Activated CD8-positive, alpha-beta T cell treated with anti-CD3 and anti-CD28 coated beads for 36 hours (primary cell): ENCODE data around the gene RAET1L. TPM values are rescaled to one million over a fixed set of nuclear protein-coding genes. Genes with fewer than 3 reads are reported as not detected.
A peak's percentile ranks its signal among the peaks of the same experiment; 100 is the strongest.

Experiments
- ATAC-seq: fragments of 200-7000 bp; cut with Tn5 transposase; one replicate; pipeline ENCODE4 v1.10.0; 2021; ENCODE audit warnings: mild to moderate bottlenecking, moderate library complexity
- CTCF ChIA-PET: fragments of 350-600 bp; sonication (Branson Sonifier 250); formaldehyde crosslinking; loops from one replicate; lab custom pipeline; 2021; ENCODE audit warnings: antibody characterized with exemption; lab: Charles Lee
- POLR2A ChIA-PET: fragments of 350-600 bp; sonication (Branson Sonifier 250); formaldehyde crosslinking; loops from one replicate; lab custom pipeline; 2021; ENCODE audit warnings: antibody characterized with exemption; lab: Charles Lee
- DNase-seq: peaks from one replicate; pipeline ENCODE4 v3.0.0-alpha.2; 2020
- H3K27ac Mint-ChIP-seq: one replicate; pipeline ENCODE4 v1.8.0; 2021; ENCODE audit warnings: mild to moderate bottlenecking, mixed read lengths
- H3K27me3 Mint-ChIP-seq: one replicate; pipeline ENCODE4 v1.8.0; 2021; ENCODE audit warnings: mixed read lengths
- H3K36me3 Mint-ChIP-seq: one replicate; pipeline ENCODE4 v1.8.0; 2021; ENCODE audit warnings: low read depth, mixed read lengths
- H3K4me1 Mint-ChIP-seq: one replicate; pipeline ENCODE4 v1.8.0; 2021; ENCODE audit warnings: low read depth, mixed read lengths
- H3K4me3 Mint-ChIP-seq: one replicate; pipeline ENCODE4 v1.8.0; 2021; ENCODE audit warnings: mild to moderate bottlenecking, moderate library complexity, mixed read lengths
- H3K9me3 Mint-ChIP-seq: one replicate; pipeline ENCODE4 v1.8.0; 2021; ENCODE audit warnings: mixed read lengths
- intact Hi-C: fragments of 100-400 bp; cut with micrococcal nuclease; formaldehyde crosslinking; loops from one replicate; pipeline ENCODE4 v1.10.0; 2022
- total RNA-seq, 2 experiments: library from RNA; stranded (reverse); gene quantifications; one replicate each; pipeline ENCODE4 v1.2.3, GENCODE V29; 2021
- TF ChIP-seq, protein P1 (sequence below): fragments of 200-600 bp; IDR thresholded peaks from one replicate; pipeline ENCODE4 v1.8.0; 2022; ENCODE audit warnings: antibody characterized with exemption, mild to moderate bottlenecking

The RAET1L gene
- total RNA-seq, 2 experiments from 2014 or later: not detected

GRCh38 chr6:150032598-150032997 is 7.3 kb upstream of the RAET1L start:
- intact Hi-C loops: no loop called here
- POLR2A ChIA-PET: no interaction called here
- Mint-ChIP-seq H3K27ac (no peak overlapping the region), H3K4me1 (peaks cover 27% of the 10 kb centered on the region), H3K36me3 (no peaks in the 10 kb centered on the region), H3K27me3 (peaks cover 33% of the 10 kb centered on the region), H3K4me3 (no peak overlapping the region), H3K9me3 (no peaks in the 10 kb centered on the region)
- TF ChIP-seq, protein P1, sequence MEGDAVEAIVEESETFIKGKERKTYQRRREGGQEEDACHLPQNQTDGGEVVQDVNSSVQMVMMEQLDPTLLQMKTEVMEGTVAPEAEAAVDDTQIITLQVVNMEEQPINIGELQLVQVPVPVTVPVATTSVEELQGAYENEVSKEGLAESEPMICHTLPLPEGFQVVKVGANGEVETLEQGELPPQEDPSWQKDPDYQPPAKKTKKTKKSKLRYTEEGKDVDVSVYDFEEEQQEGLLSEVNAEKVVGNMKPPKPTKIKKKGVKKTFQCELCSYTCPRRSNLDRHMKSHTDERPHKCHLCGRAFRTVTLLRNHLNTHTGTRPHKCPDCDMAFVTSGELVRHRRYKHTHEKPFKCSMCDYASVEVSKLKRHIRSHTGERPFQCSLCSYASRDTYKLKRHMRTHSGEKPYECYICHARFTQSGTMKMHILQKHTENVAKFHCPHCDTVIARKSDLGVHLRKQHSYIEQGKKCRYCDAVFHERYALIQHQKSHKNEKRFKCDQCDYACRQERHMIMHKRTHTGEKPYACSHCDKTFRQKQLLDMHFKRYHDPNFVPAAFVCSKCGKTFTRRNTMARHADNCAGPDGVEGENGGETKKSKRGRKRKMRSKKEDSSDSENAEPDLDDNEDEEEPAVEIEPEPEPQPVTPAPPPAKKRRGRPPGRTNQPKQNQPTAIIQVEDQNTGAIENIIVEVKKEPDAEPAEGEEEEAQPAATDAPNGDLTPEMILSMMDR: no peak
- ATAC-seq (no peak), DNase-seq (no peak)
- CTCF ChIA-PET: interaction anchor here (1.7 kb wide), 1 partner anchor 15 kb away, joined by 4 read pairs; no protein-coding TSS in a partner anchor

DNA sequence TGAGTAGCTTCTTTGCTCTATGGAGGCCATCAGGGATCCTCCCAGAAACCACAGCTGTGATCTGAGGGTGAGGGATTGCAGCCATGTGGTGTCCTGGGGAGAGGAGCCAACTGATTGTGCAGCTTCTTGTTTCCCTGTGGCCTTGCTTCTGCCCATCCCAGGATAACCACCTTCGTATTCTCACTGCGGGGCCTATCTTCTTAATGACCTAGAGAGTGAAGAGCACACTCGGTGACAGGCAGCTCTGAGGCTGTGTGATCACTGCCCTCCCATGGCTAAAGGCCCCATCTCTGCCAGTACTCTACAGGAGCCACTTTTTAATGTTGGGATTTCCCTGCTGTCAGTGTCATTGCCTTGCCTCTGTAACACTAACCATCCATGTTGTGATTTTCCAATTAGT is 5.3 kb upstream of the RAET1L start:
- H3K4me1 Mint-ChIP-seq: peaks cover 20% of the 10 kb centered on the region
- H3K9me3 Mint-ChIP-seq: no peaks in the 10 kb centered on the region
- no peak overlapping the region for H3K4me3 Mint-ChIP-seq
- DNase-seq: no peak
- ATAC-seq: no peak
- no peaks in the 10 kb centered on the region for H3K36me3 Mint-ChIP-seq
- no peak overlapping the region for H3K27ac Mint-ChIP-seq
- peaks cover 26% of the 10 kb centered on the region for H3K27me3 Mint-ChIP-seq
- ChIA-PET POLR2A (no interaction called here), CTCF (interaction anchor here (1.5 kb wide), 1 partner anchor 14 kb away, joined by 6 read pairs; no protein-coding TSS in a partner anchor)
- intact Hi-C loops: no loop called here
- TF ChIP-seq, protein P1: no peak

- POLR2A ChIA-PET: interaction anchor here (0.6 kb wide), 1 partner anchor 296 kb away, joined by 3 read pairs; no protein-coding TSS in a partner anchor
- H3K27ac Mint-ChIP-seq: no peak overlapping the region
- DNase-seq (no peak), ATAC-seq (peak; percentile 53)
- H3K36me3 Mint-ChIP-seq: no peaks in the 10 kb centered on the region
- no peak overlapping the region for H3K4me3 Mint-ChIP-seq
- H3K4me1 Mint-ChIP-seq: peaks cover 25% of the 10 kb centered on the region
- no peaks in the 10 kb centered on the region for H3K9me3 Mint-ChIP-seq
- peaks cover 29% of the 10 kb centered on the region for H3K27me3 Mint-ChIP-seq
- CTCF ChIA-PET: interaction anchor here (1.5 kb wide), 1 partner anchor 13 kb away, joined by 6 read pairs; no protein-coding TSS in a partner anchor
- TF ChIP-seq, protein P1: no peak
- intact Hi-C loops: no loop called here
Measured at GRCh38 chr6:150029749-150030148, 4.4 kb upstream of the RAET1L start.

GRCh38 chr6:150029276-150029675 is 3.9 kb upstream of the RAET1L start:
- no peaks in the 10 kb centered on the region for H3K36me3 Mint-ChIP-seq
- peaks cover 34% of the 10 kb centered on the region for H3K27me3 Mint-ChIP-seq
- no peaks in the 10 kb centered on the region for H3K9me3 Mint-ChIP-seq
- ATAC-seq (no peak), DNase-seq (no peak)
- TF ChIP-seq, protein P1: no peak
- ChIA-PET POLR2A (no interaction called here), CTCF (interaction anchor here (0.9 kb wide), 1 partner anchor 19 kb away, joined by 4 read pairs; no protein-coding TSS in a partner anchor)
- intact Hi-C loops: no loop called here
- H3K27ac Mint-ChIP-seq: no peak overlapping the region
- no peak overlapping the region for H3K4me3 Mint-ChIP-seq
- H3K4me1 Mint-ChIP-seq: peaks cover 28% of the 10 kb centered on the region

DNA sequence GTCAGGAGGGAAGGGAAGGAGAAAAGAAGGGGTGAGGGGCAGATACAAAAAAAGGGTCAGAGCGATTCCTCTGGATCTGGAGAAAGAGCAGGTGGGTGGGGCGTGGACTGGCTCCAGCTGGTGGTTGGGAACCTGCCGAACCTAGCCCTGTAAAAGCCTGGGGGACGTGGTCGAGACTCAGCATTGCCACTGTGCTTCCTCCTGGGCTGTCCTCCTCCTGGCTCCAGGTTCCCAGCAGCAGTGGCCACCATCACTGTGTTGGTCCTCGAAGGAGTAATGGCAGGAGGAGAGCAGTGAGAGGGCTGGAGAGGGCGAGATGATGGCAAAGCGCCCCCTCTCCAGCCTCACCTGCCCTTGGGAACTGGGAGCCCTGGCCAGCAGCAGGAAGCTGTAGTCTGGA is 3.5 kb upstream of the RAET1L start:
- Mint-ChIP-seq H3K4me1 (peaks cover 28% of the 10 kb centered on the region), H3K9me3 (no peaks in the 10 kb centered on the region), H3K4me3 (no peak overlapping the region), H3K27ac (no peak overlapping the region), H3K36me3 (no peaks in the 10 kb centered on the region), H3K27me3 (peaks cover 37% of the 10 kb centered on the region)
- ChIA-PET POLR2A (no interaction called here), CTCF (interaction anchor here (0.9 kb wide), 1 partner anchor 19 kb away, joined by 4 read pairs; no protein-coding TSS in a partner anchor)
- TF ChIP-seq, protein P1: no peak
- intact Hi-C loops: no loop called here
- no peak for ATAC-seq
- DNase-seq: no peak
